Activated naive CD8-positive, alpha-beta T cell treated with anti-CD3 and anti-CD28 coated beads for 36 hours (primary cell): Measurements from ENCODE around the gene LMNB1. TPM values are rescaled to one million over a fixed set of nuclear protein-coding genes. Genes with fewer than 3 reads are reported as not detected.
"Not testable (repeated sequence)": the region's sequence is repeated elsewhere in the genome, so short reads cannot be mapped to it uniquely, and the experiment has no call there.

ENCODE experiments used
- DNase-seq: peaks from one replicate; pipeline ENCODE4 v3.0.0; 2021
- H3K27ac Mint-ChIP-seq: one replicate; pipeline ENCODE4 v1.8.0; 2022; ENCODE audit warnings: mild to moderate bottlenecking, moderate library complexity, mixed read lengths
- H3K27me3 Mint-ChIP-seq: one replicate; pipeline ENCODE4 v1.8.0; 2022; ENCODE audit warnings: mild to moderate bottlenecking, mixed read lengths
- H3K36me3 Mint-ChIP-seq: one replicate; pipeline ENCODE4 v1.8.0; 2021; ENCODE audit warnings: mild to moderate bottlenecking, mixed read lengths
- H3K4me1 Mint-ChIP-seq: one replicate; pipeline ENCODE4 v1.8.0; 2021; ENCODE audit warnings: mixed read lengths
- H3K4me3 Mint-ChIP-seq: one replicate; pipeline ENCODE4 v1.8.0; 2022; ENCODE audit warnings: mild to moderate bottlenecking, moderate library complexity, mixed read lengths
- H3K9me3 Mint-ChIP-seq: one replicate; pipeline ENCODE4 v1.8.0; 2022; ENCODE audit warnings: mixed read lengths
- total RNA-seq, 2 experiments: library from RNA; stranded (reverse); gene quantifications; one replicate each; pipeline ENCODE4 v1.2.3, GENCODE V29; 2021

Gene LMNB1
- total RNA-seq, 2 experiments from 2014 or later: 229 to 231 TPM

- no peak overlapping the region for H3K4me3 Mint-ChIP-seq
- no peaks in the 10 kb centered on the region for H3K27me3 Mint-ChIP-seq
- peak overlapping the region; percentile 78 for H3K27ac Mint-ChIP-seq
- DNase-seq: no peak
- H3K36me3 Mint-ChIP-seq: peaks cover 31% of the 10 kb centered on the region
- H3K4me1 Mint-ChIP-seq: peaks cover 19% of the 10 kb centered on the region
- no peaks in the 10 kb centered on the region for H3K9me3 Mint-ChIP-seq
These were observed 28.1 kb downstream of the LMNB1 start for GRCh38 chr5:126805063-126805462.

GRCh38 chr5:126808521-126808988, 31.6 kb downstream of the LMNB1 start:
- no peak overlapping the region for H3K27ac Mint-ChIP-seq
- no peak overlapping the region for H3K4me3 Mint-ChIP-seq
- H3K9me3 Mint-ChIP-seq: no peaks in the 10 kb centered on the region
- H3K36me3 Mint-ChIP-seq: peaks cover 52% of the 10 kb centered on the region
- DNase-seq: no peak
- no peaks in the 10 kb centered on the region for H3K27me3 Mint-ChIP-seq
- peaks cover 33% of the 10 kb centered on the region for H3K4me1 Mint-ChIP-seq

GRCh38 chr5:126809916-126810315, 33.0 kb downstream of the LMNB1 start:
- Mint-ChIP-seq H3K4me1 (peaks cover 28% of the 10 kb centered on the region), H3K4me3 (no peak overlapping the region), H3K27me3 (no peaks in the 10 kb centered on the region), H3K27ac (peak overlapping the region; percentile 57), H3K9me3 (no peaks in the 10 kb centered on the region), H3K36me3 (peaks cover 58% of the 10 kb centered on the region)
- no peak for DNase-seq

- Mint-ChIP-seq H3K4me3 (no peak overlapping the region), H3K4me1 (peaks cover 26% of the 10 kb centered on the region)
These were observed 33.9 kb downstream of the LMNB1 start for GRCh38 chr5:126810596-126811380.

GRCh38 chr5:126811515-126812198, 34.7 kb downstream of the LMNB1 start:
- no peak for DNase-seq
- Mint-ChIP-seq H3K4me1 (peaks cover 26% of the 10 kb centered on the region), H3K36me3 (peaks cover 48% of the 10 kb centered on the region), H3K27ac (peak overlapping the region; percentile 82), H3K27me3 (no peaks in the 10 kb centered on the region), H3K4me3 (no peak overlapping the region), H3K9me3 (no peaks in the 10 kb centered on the region)

More at GRCh38 chr5:126810596-126811380, 33.9 kb downstream of the LMNB1 start:
- no peaks in the 10 kb centered on the region for H3K27me3 Mint-ChIP-seq
- H3K36me3 Mint-ChIP-seq: peaks cover 51% of the 10 kb centered on the region
- peak overlapping the region; percentile 82 for H3K27ac Mint-ChIP-seq
- DNase-seq: no peak
- H3K9me3 Mint-ChIP-seq: no peaks in the 10 kb centered on the region

- Mint-ChIP-seq H3K27ac (peak overlapping the region; percentile 82), H3K36me3 (peaks cover 49% of the 10 kb centered on the region), H3K9me3 (no peaks in the 10 kb centered on the region), H3K4me1 (peaks cover 24% of the 10 kb centered on the region), H3K27me3 (no peaks in the 10 kb centered on the region), H3K4me3 (peak overlapping the region; percentile 7)
- DNase-seq: no peak
These were observed 35.2 kb downstream of the LMNB1 start for GRCh38 chr5:126812199-126812570.

GRCh38 chr5:126813799-126814198, 36.9 kb downstream of the LMNB1 start:
- H3K27me3 Mint-ChIP-seq, H3K4me3 Mint-ChIP-seq, H3K27ac Mint-ChIP-seq, H3K9me3 Mint-ChIP-seq, DNase-seq: not testable (repeated sequence)
- peaks cover 54% of the 10 kb centered on the region for H3K36me3 Mint-ChIP-seq
- H3K4me1 Mint-ChIP-seq: peaks cover 24% of the 10 kb centered on the region

- no peaks in the 10 kb centered on the region for H3K9me3 Mint-ChIP-seq
- H3K4me1 Mint-ChIP-seq: peaks cover 22% of the 10 kb centered on the region
- H3K36me3 Mint-ChIP-seq: peaks cover 51% of the 10 kb centered on the region
- no peaks in the 10 kb centered on the region for H3K27me3 Mint-ChIP-seq
- DNase-seq: no peak
- no peak overlapping the region for H3K4me3 Mint-ChIP-seq
- H3K27ac Mint-ChIP-seq: no peak overlapping the region
These were observed 37.9 kb downstream of the LMNB1 start for GRCh38 chr5:126814721-126815404.

- Mint-ChIP-seq H3K9me3 (no peaks in the 10 kb centered on the region), H3K4me3 (no peak overlapping the region), H3K36me3 (peaks cover 44% of the 10 kb centered on the region), H3K4me1 (peaks cover 9% of the 10 kb centered on the region), H3K27me3 (no peaks in the 10 kb centered on the region), H3K27ac (no peak overlapping the region)
- DNase-seq: no peak
These were observed 39.7 kb downstream of the LMNB1 start for GRCh38 chr5:126816649-126817048.

GRCh38 chr5:126818736-126819135, 41.8 kb downstream of the LMNB1 start:
- no peaks in the 10 kb centered on the region for H3K9me3 Mint-ChIP-seq
- peaks cover 2% of the 10 kb centered on the region for H3K4me1 Mint-ChIP-seq
- H3K36me3 Mint-ChIP-seq: peaks cover 44% of the 10 kb centered on the region

GRCh38 chr5:126819253-126819652, 42.3 kb downstream of the LMNB1 start:
- DNase-seq: no peak
- Mint-ChIP-seq H3K4me1 (peaks cover 2% of the 10 kb centered on the region), H3K9me3 (no peaks in the 10 kb centered on the region), H3K27ac (no peak overlapping the region), H3K27me3 (no peaks in the 10 kb centered on the region), H3K36me3 (peaks cover 40% of the 10 kb centered on the region), H3K4me3 (no peak overlapping the region)

More at GRCh38 chr5:126818736-126819135, 41.8 kb downstream of the LMNB1 start:
- Mint-ChIP-seq H3K27me3 (no peaks in the 10 kb centered on the region), H3K4me3 (no peak overlapping the region), H3K27ac (no peak overlapping the region)
- DNase-seq: no peak

GRCh38 chr5:126826619-126827215, 49.8 kb downstream of the LMNB1 start:
- Mint-ChIP-seq H3K4me1 (peaks cover 4% of the 10 kb centered on the region), H3K9me3 (no peaks in the 10 kb centered on the region), H3K27ac (no peak overlapping the region), H3K27me3 (no peaks in the 10 kb centered on the region), H3K36me3 (peaks cover 39% of the 10 kb centered on the region), H3K4me3 (no peak overlapping the region)
- no peak for DNase-seq

GRCh38 chr5:126829098-126829497, 52.2 kb downstream of the LMNB1 start:
- DNase-seq: no peak
- Mint-ChIP-seq H3K9me3 (no peaks in the 10 kb centered on the region), H3K27ac (no peak overlapping the region), H3K36me3 (peaks cover 43% of the 10 kb centered on the region), H3K27me3 (no peaks in the 10 kb centered on the region), H3K4me3 (no peak overlapping the region), H3K4me1 (peaks cover 4% of the 10 kb centered on the region)

- peaks cover 48% of the 10 kb centered on the region for H3K36me3 Mint-ChIP-seq
- no peak overlapping the region for H3K4me3 Mint-ChIP-seq
- DNase-seq: no peak
- H3K9me3 Mint-ChIP-seq: no peaks in the 10 kb centered on the region
- H3K27me3 Mint-ChIP-seq: no peaks in the 10 kb centered on the region
- H3K4me1 Mint-ChIP-seq: peaks cover 4% of the 10 kb centered on the region
- H3K27ac Mint-ChIP-seq: no peak overlapping the region
These were observed 53.1 kb downstream of the LMNB1 start for GRCh38 chr5:126830061-126830460.

GRCh38 chr5:126831156-126831555, 54.2 kb downstream of the LMNB1 start:
- Mint-ChIP-seq H3K36me3 (peaks cover 44% of the 10 kb centered on the region), H3K9me3 (no peaks in the 10 kb centered on the region), H3K27me3 (no peaks in the 10 kb centered on the region), H3K4me3 (no peak overlapping the region), H3K4me1 (peaks cover 4% of the 10 kb centered on the region), H3K27ac (no peak overlapping the region)
- DNase-seq: no peak
